Measurements from ENCODE around the gene MNS1. TPM values are rescaled to one million over a fixed set of nuclear protein-coding genes. Genes with fewer than 3 reads are reported as not detected.

The MNS1 gene
- total RNA-seq, 1 donor from 2014 or later: 1.4 TPM

DNA sequence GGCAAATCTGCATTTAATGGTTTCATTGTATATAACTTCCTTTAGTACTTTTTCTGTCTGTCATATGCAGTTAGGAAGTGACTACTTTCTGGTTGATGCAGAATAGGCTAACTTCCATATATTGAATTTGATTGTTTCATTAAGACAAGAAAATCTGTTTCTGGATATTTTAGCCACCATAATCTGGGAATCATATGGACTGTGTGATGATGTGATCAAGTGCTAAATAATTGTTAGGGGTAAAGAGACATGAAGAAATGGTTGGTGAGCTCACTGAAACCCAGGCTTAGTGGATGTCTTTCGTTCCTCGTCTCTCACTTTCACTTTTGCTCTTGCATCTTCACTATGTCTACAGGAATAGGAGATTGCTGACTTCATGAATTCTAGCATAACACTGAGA lies 3.5 kb upstream of the MNS1 start:
- DNase-seq: no peak
- H3K36me3 ChIP-seq: no peaks in the 10 kb centered on the region
- peaks cover 40% of the 10 kb centered on the region for H3K27me3 ChIP-seq (ENCODE audit: low read depth)
- H3K27ac ChIP-seq (replicated peaks): no peak overlapping the region
- peaks cover 12% of the 10 kb centered on the region for H3K4me1 ChIP-seq
- TF ChIP-seq, protein P1, sequence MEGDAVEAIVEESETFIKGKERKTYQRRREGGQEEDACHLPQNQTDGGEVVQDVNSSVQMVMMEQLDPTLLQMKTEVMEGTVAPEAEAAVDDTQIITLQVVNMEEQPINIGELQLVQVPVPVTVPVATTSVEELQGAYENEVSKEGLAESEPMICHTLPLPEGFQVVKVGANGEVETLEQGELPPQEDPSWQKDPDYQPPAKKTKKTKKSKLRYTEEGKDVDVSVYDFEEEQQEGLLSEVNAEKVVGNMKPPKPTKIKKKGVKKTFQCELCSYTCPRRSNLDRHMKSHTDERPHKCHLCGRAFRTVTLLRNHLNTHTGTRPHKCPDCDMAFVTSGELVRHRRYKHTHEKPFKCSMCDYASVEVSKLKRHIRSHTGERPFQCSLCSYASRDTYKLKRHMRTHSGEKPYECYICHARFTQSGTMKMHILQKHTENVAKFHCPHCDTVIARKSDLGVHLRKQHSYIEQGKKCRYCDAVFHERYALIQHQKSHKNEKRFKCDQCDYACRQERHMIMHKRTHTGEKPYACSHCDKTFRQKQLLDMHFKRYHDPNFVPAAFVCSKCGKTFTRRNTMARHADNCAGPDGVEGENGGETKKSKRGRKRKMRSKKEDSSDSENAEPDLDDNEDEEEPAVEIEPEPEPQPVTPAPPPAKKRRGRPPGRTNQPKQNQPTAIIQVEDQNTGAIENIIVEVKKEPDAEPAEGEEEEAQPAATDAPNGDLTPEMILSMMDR (IDR thresholded peaks at IDR 0.05; ENCODE audit: borderline replicate concordance): no peak
- intact Hi-C loops (cut with micrococcal nuclease): no loop called here
- peak overlapping the region; percentile 32 for H3K4me3 ChIP-seq
- no peaks in the 10 kb centered on the region for H3K9me3 ChIP-seq (replicated peaks)

DNA sequence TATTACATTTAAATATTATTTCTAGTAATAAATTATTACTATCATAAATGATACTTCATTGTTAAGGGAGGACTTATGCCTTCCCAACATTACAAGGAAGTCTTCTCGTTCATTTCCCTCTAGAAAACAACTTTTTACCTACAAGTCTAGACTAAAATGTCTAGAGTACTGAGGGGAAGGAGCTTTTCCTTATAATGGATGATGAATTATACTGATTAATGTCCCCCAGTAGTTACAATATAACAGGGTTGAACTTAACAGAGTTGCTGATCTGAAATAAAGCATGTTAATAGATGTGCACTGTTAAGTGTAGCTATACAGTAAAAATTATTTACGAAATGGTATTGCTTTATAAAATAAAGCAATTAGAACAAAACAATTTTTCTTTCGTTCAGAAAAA lies 2.7 kb upstream of the MNS1 start:
- Histone ChIP-seq H3K4me3 (no peak overlapping the region), H3K9me3 (replicated peaks) (no peaks in the 10 kb centered on the region), H3K27ac (replicated peaks) (no peak overlapping the region), H3K27me3 (ENCODE audit: low read depth) (peaks cover 40% of the 10 kb centered on the region), H3K36me3 (no peaks in the 10 kb centered on the region), H3K4me1 (peaks cover 12% of the 10 kb centered on the region)
- TF ChIP-seq, protein P1 (IDR thresholded peaks at IDR 0.05; ENCODE audit: borderline replicate concordance): no peak
- no peak for DNase-seq
- intact Hi-C loops (cut with micrococcal nuclease): no loop called here

DNA sequence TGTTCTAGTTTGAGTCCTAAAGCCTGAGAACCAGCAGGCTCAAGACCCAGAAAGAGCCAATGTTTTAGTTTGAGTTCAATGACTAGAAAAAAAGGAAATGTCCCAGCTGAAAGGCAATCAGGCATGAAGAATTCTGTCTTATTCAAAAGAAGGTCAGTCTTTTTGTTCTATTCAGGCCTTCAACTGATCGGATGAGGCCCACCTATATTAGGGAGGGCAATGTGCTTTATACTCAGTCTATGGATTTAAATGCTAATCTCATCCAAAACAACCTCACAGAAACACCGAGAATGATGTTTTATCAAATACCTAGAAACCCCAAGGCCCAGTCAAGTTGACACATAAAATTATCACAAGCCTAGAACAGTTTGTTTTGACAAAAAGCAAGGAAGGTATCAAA lies 4.0 kb downstream of the MNS1 start:
- DNase-seq: no peak
- Histone ChIP-seq H3K4me3 (no peak overlapping the region), H3K4me1 (peaks cover 12% of the 10 kb centered on the region), H3K36me3 (no peaks in the 10 kb centered on the region), H3K9me3 (replicated peaks) (no peaks in the 10 kb centered on the region), H3K27ac (replicated peaks) (no peak overlapping the region), H3K27me3 (ENCODE audit: low read depth) (no peaks in the 10 kb centered on the region)
- intact Hi-C loops (cut with micrococcal nuclease): no loop called here
- TF ChIP-seq, protein P1 (IDR thresholded peaks at IDR 0.05; ENCODE audit: borderline replicate concordance): no peak

DNA sequence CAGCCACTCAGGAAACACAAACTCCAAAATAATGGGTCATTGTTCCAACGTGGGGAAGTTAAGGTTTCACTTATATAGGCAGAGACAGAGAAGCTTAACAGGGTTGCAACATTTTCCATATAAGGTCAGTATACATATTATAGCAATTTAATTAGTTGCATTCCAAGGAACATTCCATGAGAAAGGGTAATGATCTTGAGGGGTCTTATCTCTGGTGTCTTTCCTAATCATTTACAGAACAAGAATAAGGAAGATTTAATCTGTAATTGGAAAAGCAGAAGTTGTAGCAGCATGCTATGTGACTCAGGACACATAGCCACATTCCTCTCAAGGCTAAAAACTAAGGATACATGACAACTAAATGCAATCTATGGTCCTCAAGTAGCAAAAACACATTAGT lies 4.9 kb downstream of the MNS1 start:
- no peak overlapping the region for H3K27ac ChIP-seq (replicated peaks)

DNA sequence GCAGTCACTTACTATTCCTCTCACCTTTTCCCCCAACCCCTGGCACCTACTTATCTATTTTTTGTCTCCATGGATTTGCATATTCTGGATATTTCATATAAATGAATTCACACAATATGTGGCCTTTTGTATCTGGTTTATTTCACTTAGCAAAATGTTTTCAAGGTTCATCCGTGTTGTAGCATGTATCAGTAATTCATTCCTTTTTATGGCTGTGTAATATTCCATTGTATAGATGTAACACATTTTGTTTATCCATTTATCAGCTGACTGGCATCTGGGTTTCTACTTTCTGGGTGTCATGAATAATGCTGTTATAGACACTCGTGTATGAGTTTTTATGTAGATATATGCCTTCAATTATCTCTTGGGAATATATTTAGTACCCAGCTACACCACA lies 5.8 kb downstream of the MNS1 start:
- H3K4me1 ChIP-seq: no peaks in the 10 kb centered on the region
- no peak overlapping the region for H3K27ac ChIP-seq (replicated peaks)
- H3K36me3 ChIP-seq: no peaks in the 10 kb centered on the region
- H3K4me3 ChIP-seq: no peak overlapping the region
- TF ChIP-seq, protein P1 (IDR thresholded peaks at IDR 0.05; ENCODE audit: borderline replicate concordance): no peak
- intact Hi-C loops (cut with micrococcal nuclease): no loop called here
- no peaks in the 10 kb centered on the region for H3K27me3 ChIP-seq (ENCODE audit: low read depth)
- DNase-seq: no peak
- no peaks in the 10 kb centered on the region for H3K9me3 ChIP-seq (replicated peaks)

More for the DNA sequence above, 4.9 kb downstream of the MNS1 start:
- no peak for DNase-seq
- no peaks in the 10 kb centered on the region for H3K36me3 ChIP-seq
- no peaks in the 10 kb centered on the region for H3K9me3 ChIP-seq (replicated peaks)
- H3K27me3 ChIP-seq (ENCODE audit: low read depth): no peaks in the 10 kb centered on the region
- intact Hi-C loops (cut with micrococcal nuclease): no loop called here
- TF ChIP-seq, protein P1 (IDR thresholded peaks at IDR 0.05; ENCODE audit: borderline replicate concordance): no peak
- no peak overlapping the region for H3K4me3 ChIP-seq
- peaks cover 8% of the 10 kb centered on the region for H3K4me1 ChIP-seq

DNA sequence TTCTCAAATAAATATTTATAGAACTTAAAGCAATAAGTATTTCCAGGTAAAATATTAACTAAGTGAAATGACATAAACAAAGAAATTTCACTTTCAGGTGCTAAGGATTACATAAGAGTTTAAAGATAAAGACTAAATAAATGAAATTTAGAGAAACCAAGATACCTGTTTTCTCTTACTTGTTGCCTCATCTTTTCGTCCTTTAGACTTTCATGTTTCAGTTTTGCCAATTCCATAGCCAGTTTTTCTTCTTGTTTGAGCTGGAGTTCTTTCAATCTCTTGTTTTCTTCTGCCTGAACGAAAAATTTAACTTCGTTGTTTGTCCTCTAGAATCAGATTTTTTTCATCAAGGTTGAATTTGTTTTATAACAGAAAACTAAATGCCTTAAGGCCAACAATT lies 8.7 kb downstream of the MNS1 start:
- Histone ChIP-seq H3K27me3 (ENCODE audit: low read depth) (no peaks in the 10 kb centered on the region), H3K27ac (replicated peaks) (no peak overlapping the region), H3K4me3 (no peak overlapping the region), H3K9me3 (replicated peaks) (no peaks in the 10 kb centered on the region), H3K36me3 (no peaks in the 10 kb centered on the region), H3K4me1 (no peaks in the 10 kb centered on the region)
- DNase-seq: no peak
- TF ChIP-seq, protein P1 (IDR thresholded peaks at IDR 0.05; ENCODE audit: borderline replicate concordance): no peak
- intact Hi-C loops (cut with micrococcal nuclease): no loop called here

All from left ventricle myocardium inferior (tissue), 1 donor.